ENCODE data around the gene ARHGAP6. TPM values are rescaled to one million over a fixed set of nuclear protein-coding genes. Genes with fewer than 3 reads are reported as not detected.
"Not testable (repeated sequence)": the region's sequence is repeated elsewhere in the genome, so short reads cannot be mapped to it uniquely, and the experiment has no call there.

Gene ARHGAP6
- total RNA-seq, 2 donors from 2014 or later = 0.07 to 0.14 TPM

DNA sequence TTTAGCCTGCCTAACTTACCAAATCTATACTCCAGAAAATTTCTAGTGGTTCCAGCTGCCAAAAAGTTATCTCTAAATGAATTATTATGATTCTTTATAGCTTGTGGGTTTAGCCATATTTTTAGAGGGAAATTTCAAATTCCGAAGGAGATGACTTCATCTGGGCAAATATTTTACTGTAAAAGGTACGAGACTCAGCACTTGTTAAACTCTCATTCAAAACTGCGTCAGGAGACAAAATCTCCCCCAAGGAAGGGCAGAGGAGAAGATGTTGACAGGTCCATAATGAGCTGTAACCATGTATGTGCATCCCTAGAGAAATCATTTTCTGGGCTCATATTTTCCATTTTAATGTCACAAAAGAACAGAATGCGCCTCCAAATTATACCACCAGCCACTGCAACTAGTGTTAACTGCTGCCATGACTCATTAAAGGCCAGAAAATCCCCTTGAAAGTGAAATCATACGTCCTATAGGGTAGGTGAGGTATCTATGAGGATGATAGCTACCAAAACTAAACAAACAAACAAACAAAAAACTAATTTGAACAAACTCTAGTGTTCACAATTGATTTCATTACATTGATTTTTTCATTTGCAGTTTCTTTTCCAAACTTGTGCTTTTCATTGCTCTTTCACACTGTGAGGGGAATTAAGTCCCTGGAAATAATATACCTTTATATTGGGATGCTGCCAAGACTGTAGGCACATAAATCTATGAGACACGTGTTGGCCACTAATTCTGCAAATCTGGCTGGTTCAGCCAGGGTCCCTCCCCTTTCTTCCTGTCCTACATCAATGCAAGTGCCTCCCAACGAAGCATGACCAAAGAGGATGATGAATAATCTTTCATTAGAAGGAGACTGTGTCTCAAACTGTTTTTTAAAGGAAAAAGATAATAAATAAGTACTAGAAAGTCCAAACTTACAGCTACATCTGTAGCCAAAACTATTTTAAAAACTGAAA, 85.8 kb downstream of the ARHGAP6 start:
- Mint-ChIP-seq H3K4me3 (no peak overlapping the region), H3K27ac (no peak overlapping the region), H3K9me3 (peaks cover 6% of the 10 kb centered on the region), H3K36me3 (no peaks in the 10 kb centered on the region), H3K27me3 (peaks cover 0 to 3% of the 10 kb centered on the region in 2 donors), H3K4me1 (ENCODE audit: low read depth in 2 of 2) (no peaks in the 10 kb centered on the region)
- ATAC-seq (no peak), DNase-seq (ENCODE audit: low spot score) (no peak)

DNA sequence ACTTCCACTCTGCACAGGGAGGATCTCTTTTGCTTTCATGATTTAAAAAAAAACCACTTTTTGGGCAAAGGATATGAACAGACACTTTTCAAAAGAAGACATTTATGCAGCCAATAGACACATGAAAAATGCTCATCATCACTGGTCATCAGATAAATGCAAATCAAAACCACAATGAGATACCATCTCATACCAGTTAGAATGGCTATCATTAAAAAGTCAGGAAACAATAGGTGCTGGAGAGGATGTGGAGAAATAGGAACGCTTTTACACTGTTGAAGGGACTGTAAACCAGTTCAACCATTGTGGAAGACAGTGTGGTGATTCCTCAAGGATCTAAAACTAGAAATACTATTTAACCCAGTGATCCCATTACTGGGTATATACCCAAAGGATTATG, 87.4 kb downstream of the ARHGAP6 start:
- ATAC-seq, H3K36me3 Mint-ChIP-seq: not testable (repeated sequence)

DNA sequence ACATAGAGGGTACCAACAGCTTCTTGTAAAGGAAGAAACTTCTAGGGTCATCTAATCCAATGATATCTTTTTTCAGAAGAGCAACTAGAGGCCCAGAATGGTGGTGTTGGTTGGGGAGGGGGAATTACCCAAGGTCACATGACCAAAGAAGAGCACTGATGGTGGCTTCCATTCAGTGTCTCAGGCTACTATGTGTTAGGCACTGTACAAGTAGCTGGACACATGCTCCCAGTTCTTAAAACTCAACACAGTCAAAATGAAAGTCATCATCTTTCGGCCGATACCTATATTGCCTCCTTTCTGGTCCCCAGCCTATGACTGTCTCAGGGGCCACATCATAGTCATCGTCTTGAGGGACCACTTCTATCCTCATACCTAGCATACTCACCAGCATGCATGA, 88.1 kb downstream of the ARHGAP6 start:
- Mint-ChIP-seq H3K4me1 (ENCODE audit: low read depth in 2 of 2) (no peaks in the 10 kb centered on the region), H3K4me3 (no peak overlapping the region), H3K27ac (no peak overlapping the region), H3K27me3 (peaks cover 0 to 2% of the 10 kb centered on the region in 2 donors), H3K9me3 (peaks cover 6% of the 10 kb centered on the region), H3K36me3 (no peaks in the 10 kb centered on the region)
- DNase-seq (ENCODE audit: low spot score) (no peak), ATAC-seq (no peak)

More for the DNA sequence above, 87.4 kb downstream of the ARHGAP6 start:
- H3K27ac Mint-ChIP-seq; H3K9me3 Mint-ChIP-seq; H3K27me3 Mint-ChIP-seq; H3K4me1 Mint-ChIP-seq (ENCODE audit: low read depth in 2 of 2); DNase-seq (ENCODE audit: low spot score); H3K4me3 Mint-ChIP-seq: not testable (repeated sequence)

DNA sequence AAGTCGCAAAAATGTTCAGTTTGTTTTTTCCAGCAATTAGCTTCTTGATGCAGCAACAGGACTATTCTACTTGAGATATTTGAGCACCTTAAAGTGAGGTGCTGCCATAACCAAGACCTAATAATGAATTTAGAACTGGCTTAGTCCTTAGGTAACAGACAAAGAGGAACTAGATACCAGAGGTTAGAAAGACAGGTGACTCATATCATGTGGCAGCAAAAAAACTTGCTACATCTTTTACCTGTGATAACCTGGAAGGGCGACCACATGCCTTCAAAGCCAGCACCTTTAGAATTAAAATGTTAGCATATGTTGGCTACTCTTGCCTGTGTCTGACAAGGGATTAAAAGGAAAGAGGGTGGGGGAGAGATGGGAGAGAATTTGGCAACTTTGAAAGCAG, 90.4 kb downstream of the ARHGAP6 start:
- no peaks in the 10 kb centered on the region for H3K4me1 Mint-ChIP-seq (ENCODE audit: low read depth in 2 of 2)
- peaks cover 6% of the 10 kb centered on the region for H3K9me3 Mint-ChIP-seq
- H3K4me3 Mint-ChIP-seq = no peak overlapping the region
- no peaks in the 10 kb centered on the region for H3K36me3 Mint-ChIP-seq
- DNase-seq (ENCODE audit: low spot score) (no peak), ATAC-seq (no peak)
- H3K27me3 Mint-ChIP-seq = peaks cover 0 to 2% of the 10 kb centered on the region in 2 donors
- H3K27ac Mint-ChIP-seq = no peak overlapping the region

DNA sequence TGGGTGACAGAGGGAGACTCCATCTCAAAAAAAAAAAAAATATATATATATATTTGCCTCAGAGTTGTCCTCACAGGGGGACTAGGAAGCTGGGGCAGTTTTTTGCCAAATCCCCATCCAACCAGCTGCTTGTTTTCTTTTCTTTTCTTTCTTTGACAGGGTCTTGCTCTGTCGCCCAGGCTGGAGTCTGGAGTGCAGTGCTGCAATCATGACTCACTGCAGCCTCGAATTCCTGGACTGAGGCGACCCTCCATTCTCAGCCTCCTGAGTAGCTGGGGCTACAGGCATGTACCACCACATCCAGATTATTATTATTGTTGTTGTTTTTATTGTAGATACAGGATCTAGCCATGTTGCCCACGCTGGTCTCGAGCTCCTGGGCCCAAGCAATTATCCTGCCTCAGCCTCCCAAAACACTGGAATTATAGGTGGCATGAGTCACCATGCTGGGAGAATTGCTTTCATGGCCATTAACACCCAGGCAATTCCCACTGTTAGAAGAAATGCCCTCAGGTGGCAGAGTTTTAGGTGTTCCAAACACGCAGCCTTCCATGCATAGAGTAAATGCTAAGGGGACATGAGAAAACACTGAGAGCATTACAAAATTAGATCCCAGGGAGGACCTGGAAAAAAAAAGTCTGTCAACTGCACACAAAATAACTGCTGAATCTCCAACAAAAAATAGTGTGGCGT, 98.0 kb downstream of the ARHGAP6 start:
- no peak for ATAC-seq
- no peak overlapping the region for H3K27ac Mint-ChIP-seq
- H3K36me3 Mint-ChIP-seq = no peaks in the 10 kb centered on the region
- no peaks in the 10 kb centered on the region for H3K4me1 Mint-ChIP-seq (ENCODE audit: low read depth in 2 of 2)
- no peaks in the 10 kb centered on the region for H3K9me3 Mint-ChIP-seq
- H3K27me3 Mint-ChIP-seq = no peaks in the 10 kb centered on the region
- H3K4me3 Mint-ChIP-seq = no peak overlapping the region
- DNase-seq (ENCODE audit: low spot score) = no peak

DNA sequence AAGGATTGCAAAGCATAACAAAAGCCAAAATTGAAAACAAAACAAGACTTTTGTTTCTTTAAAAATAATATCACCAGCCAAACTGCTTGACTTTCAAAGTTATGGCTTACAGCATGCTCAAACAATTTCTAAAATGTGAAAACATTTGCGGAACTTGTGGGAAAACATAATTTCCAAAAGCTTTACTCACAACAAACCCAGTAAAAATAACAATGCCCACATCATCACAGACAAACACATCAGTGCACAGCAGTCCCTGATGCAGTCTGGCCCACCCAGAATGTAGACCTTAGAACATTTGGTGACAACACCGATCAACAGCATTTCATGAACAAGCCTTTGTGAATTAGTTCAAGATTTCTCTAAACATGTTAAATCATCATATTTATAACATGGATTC, 98.9 kb downstream of the ARHGAP6 start:
- Mint-ChIP-seq H3K4me3 (no peak overlapping the region), H3K27me3 (no peaks in the 10 kb centered on the region), H3K9me3 (no peaks in the 10 kb centered on the region), H3K36me3 (no peaks in the 10 kb centered on the region), H3K4me1 (ENCODE audit: low read depth in 2 of 2) (no peaks in the 10 kb centered on the region), H3K27ac (no peak overlapping the region)
- ATAC-seq (no peak), DNase-seq (ENCODE audit: low spot score) (no peak)

DNA sequence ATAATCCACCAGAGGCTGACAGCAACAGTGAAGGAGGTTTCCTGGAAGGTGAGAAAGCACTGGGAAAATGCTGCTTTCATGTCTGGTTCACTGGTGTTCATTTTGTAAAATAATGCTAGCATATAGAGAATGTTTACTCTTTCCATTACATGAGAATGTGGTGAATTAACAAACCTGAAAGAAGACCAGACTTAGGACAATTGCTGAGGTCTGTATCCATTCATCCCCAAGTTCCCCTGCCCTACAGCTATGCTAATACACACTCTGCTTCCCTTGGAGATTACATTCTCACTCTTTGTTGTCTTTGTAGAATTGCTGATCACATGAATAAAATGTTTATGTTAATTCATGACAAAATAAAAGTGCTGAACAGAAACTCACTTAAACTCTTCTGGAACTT, 99.5 kb downstream of the ARHGAP6 start:
- Mint-ChIP-seq H3K4me1 (ENCODE audit: low read depth in 2 of 2) (no peaks in the 10 kb centered on the region), H3K9me3 (no peaks in the 10 kb centered on the region), H3K27me3 (no peaks in the 10 kb centered on the region), H3K27ac (no peak overlapping the region), H3K36me3 (no peaks in the 10 kb centered on the region), H3K4me3 (no peak overlapping the region)
- no peak for ATAC-seq
- no peak for DNase-seq (ENCODE audit: low spot score)

DNA sequence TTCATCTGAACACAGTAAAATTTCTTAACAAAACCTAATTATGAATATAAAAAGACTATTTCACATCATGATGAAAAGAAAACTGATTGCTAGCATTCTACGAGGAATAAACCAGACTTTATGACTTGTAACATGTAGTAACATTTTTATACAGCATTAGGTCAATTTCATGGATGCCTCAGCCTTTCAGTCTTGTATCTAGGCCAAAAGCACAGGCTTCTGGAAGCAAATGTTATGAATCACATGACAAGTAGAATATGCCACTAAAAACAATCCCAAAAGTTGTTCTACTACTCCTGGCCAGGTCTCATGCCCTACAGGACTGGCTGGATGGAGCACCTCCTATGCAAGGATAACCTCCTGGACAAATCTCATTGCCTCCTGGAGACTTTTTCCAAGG, 101.2 kb downstream of the ARHGAP6 start:
- Mint-ChIP-seq H3K4me1 (ENCODE audit: low read depth in 2 of 2) (no peaks in the 10 kb centered on the region), H3K27ac (no peak overlapping the region), H3K9me3 (no peaks in the 10 kb centered on the region), H3K27me3 (no peaks in the 10 kb centered on the region), H3K4me3 (no peak overlapping the region), H3K36me3 (no peaks in the 10 kb centered on the region)
- no peak for ATAC-seq
- DNase-seq (ENCODE audit: low spot score) = no peak

DNA sequence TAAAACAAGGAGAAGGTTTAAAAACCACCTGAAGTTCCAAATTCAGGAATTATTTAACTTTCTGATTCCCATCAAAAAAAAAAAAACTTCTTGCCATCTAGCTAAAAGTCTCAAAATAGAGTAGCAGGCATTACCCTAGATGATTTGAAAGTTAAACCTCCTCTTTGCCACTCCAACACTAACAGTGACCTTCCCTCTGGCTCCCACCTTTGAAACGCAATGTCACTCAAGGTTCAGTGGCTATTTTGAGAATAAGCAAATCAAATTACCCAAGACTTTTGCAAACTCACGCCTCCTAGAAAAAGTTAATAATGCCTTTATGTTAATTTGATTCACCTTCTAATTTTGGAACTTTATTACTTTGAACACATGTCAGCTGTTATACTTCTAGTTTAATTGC, 103.2 kb downstream of the ARHGAP6 start:
- H3K4me1 Mint-ChIP-seq (ENCODE audit: low read depth in 2 of 2) = no peaks in the 10 kb centered on the region
- ATAC-seq (no peak), DNase-seq (ENCODE audit: low spot score) (no peak)
- H3K4me3 Mint-ChIP-seq = no peak overlapping the region
- no peaks in the 10 kb centered on the region for H3K27me3 Mint-ChIP-seq
- no peak overlapping the region for H3K27ac Mint-ChIP-seq
- H3K9me3 Mint-ChIP-seq = no peaks in the 10 kb centered on the region
- H3K36me3 Mint-ChIP-seq = no peaks in the 10 kb centered on the region

DNA sequence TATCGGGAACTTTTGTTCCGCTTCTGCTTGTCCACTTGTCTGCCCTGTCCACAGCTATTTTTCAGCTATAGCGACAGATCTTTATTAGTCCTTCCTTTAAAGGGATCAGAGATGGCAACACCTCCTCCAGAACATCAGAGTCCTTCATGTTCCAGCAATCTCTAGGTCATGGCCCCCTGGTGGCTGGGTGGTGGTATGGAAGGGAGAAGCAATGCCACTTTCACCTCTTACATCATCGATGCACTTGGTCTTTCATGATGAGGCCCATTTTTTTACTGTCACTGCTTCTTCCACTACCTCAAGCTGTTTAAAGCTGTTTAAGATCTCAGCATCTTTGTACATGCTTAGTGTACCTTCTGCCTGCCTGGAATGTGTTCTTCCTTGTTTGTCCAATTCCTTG, 106.7 kb downstream of the ARHGAP6 start:
- H3K36me3 Mint-ChIP-seq = no peaks in the 10 kb centered on the region
- H3K27ac Mint-ChIP-seq = no peak overlapping the region
- ATAC-seq = peak in 1 of 2 donors; percentile 64
- H3K27me3 Mint-ChIP-seq = peaks cover 4 to 13% of the 10 kb centered on the region in 2 donors
- H3K4me3 Mint-ChIP-seq = no peak overlapping the region
- no peaks in the 10 kb centered on the region for H3K9me3 Mint-ChIP-seq
- no peaks in the 10 kb centered on the region for H3K4me1 Mint-ChIP-seq (ENCODE audit: low read depth in 2 of 2)
- DNase-seq (ENCODE audit: low spot score) = no peak

DNA sequence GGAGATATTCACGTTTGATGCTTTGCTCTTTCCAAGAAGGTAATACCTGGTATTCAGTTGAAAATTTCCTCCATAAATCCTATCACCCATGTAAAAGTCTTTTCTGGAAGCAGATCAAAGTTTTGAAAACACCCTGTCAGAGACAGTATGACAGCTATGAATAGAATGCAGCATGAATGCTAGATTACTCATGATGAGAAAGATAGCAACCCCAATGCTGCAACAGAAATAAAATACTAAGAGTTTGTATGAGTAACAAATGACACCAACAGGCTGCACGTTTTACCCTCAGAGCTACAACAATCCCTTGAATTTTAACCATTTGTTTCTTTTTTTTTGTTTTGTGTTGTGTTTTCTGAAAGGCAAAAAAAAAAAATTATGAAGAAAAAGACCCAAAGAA, 108.6 kb downstream of the ARHGAP6 start:
- H3K4me3 Mint-ChIP-seq = no peak overlapping the region
- H3K4me1 Mint-ChIP-seq (ENCODE audit: low read depth in 2 of 2) = no peaks in the 10 kb centered on the region
- DNase-seq (ENCODE audit: low spot score) = no peak
- peaks cover 13 to 21% of the 10 kb centered on the region in 2 donors for H3K27me3 Mint-ChIP-seq
- H3K36me3 Mint-ChIP-seq = no peaks in the 10 kb centered on the region
- H3K9me3 Mint-ChIP-seq = no peaks in the 10 kb centered on the region
- ATAC-seq = no peak
- no peak overlapping the region for H3K27ac Mint-ChIP-seq

DNA sequence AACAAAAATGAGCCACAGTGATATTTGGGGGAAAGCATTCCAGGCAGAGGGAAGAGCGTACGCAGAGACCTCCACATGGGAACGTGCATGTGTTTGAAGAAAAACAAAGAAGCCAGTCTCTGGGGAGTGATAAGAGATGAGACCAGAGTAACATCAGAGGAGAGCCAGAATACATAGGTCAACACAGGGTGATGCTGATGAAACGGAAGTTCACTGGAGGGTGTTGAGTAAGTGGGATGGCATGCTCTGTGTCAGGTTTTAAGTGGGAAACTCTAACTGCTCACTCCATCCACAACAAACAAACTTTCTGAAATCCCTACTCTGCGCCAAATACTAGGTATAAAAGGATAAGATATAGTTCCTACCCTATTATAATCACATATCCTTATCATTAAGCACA, 110.0 kb downstream of the ARHGAP6 start:
- Mint-ChIP-seq H3K4me1 (ENCODE audit: low read depth in 2 of 2) (no peaks in the 10 kb centered on the region), H3K36me3 (no peaks in the 10 kb centered on the region), H3K4me3 (no peak overlapping the region), H3K9me3 (no peaks in the 10 kb centered on the region), H3K27ac (no peak overlapping the region), H3K27me3 (peaks cover 14 to 26% of the 10 kb centered on the region in 2 donors)
- ATAC-seq (no peak), DNase-seq (ENCODE audit: low spot score) (no peak)

DNA sequence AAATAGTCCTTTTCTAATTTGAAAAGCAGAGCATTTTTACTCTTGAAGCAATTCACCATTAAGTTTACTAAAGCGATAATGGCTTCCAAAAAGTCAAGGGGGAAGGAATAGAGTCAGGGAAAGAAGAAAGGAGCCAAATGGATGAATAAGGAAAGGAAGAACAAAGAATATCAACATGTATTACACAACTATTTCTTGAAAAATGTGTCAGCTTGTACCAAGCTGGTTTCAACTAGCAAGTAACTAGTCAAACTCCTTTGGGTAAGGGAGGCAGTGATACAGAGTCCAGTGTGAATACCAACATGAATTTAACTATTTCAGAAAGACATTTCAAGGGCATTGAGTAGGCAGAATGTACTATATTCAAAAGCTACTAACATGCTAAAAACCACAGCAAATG, 112.1 kb downstream of the ARHGAP6 start:
- H3K27ac Mint-ChIP-seq = no peak overlapping the region
- no peaks in the 10 kb centered on the region for H3K36me3 Mint-ChIP-seq
- ATAC-seq = no peak
- H3K4me1 Mint-ChIP-seq (ENCODE audit: low read depth in 2 of 2) = no peaks in the 10 kb centered on the region
- H3K27me3 Mint-ChIP-seq = peaks cover 18 to 33% of the 10 kb centered on the region in 2 donors
- no peak overlapping the region for H3K4me3 Mint-ChIP-seq
- no peak for DNase-seq (ENCODE audit: low spot score)
- H3K9me3 Mint-ChIP-seq = no peaks in the 10 kb centered on the region

DNA sequence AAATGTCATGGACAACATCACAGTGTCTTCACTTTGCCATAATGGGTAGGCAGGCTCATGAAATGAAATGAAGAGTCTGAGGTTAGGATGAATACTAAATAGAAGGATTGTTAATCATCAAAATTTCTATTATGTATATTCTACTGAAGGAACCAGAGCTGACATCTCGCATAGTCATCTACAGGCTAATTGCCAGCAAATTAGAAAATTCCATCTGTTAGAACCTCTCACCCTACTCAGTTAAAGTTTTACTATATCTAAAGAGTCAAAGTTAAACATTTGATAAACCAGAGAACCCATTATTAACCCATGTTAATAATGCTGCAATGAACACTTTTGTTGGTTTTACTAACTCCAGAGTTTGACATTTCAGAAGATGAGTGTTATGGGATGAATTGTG, 114.6 kb downstream of the ARHGAP6 start:
- H3K9me3 Mint-ChIP-seq = no peaks in the 10 kb centered on the region
- no peak overlapping the region for H3K4me3 Mint-ChIP-seq
- H3K4me1 Mint-ChIP-seq (ENCODE audit: low read depth in 2 of 2) = no peaks in the 10 kb centered on the region
- ATAC-seq = no peak
- DNase-seq (ENCODE audit: low spot score) = no peak
- H3K36me3 Mint-ChIP-seq = no peaks in the 10 kb centered on the region
- H3K27me3 Mint-ChIP-seq = peaks cover 18 to 33% of the 10 kb centered on the region in 2 donors
- no peak overlapping the region for H3K27ac Mint-ChIP-seq
